GM10266 (cell line): Measurements from ENCODE around the gene PODN.

Experiments used
- DNase-seq: peaks from one replicate; pipeline ENCODE4 v3.0.0; 2012; ENCODE audit errors: extremely low spot score
- CTCF ChIP-seq: IDR thresholded peaks from 2 replicates; pipeline ENCODE4 v1.5.1; 2012; ENCODE audit warnings: mild to moderate bottlenecking, low read depth; ENCODE audit not compliant: control insufficient read depth, insufficient read depth; ENCODE audit errors: missing control alignments

The PODN gene

GRCh38 chr1:53094533-53094919 lies 32.5 kb downstream of the PODN start:
- TF ChIP-seq CTCF: no peak
- DNase-seq: no peak

GRCh38 chr1:53104289-53104913 lies 42.4 kb downstream of the PODN start:
- DNase-seq: no peak
- no peak for TF ChIP-seq CTCF

GRCh38 chr1:53107090-53107489 lies 45.1 kb downstream of the PODN start:
- no peak for DNase-seq
- no peak for TF ChIP-seq CTCF

GRCh38 chr1:53107570-53108322 lies 45.7 kb downstream of the PODN start:
- no peak for TF ChIP-seq CTCF
- DNase-seq: no peak

GRCh38 chr1:53108646-53109580 lies 46.9 kb downstream of the PODN start:
- TF ChIP-seq CTCF: no peak
- DNase-seq: no peak

- no peak for DNase-seq
- no peak for TF ChIP-seq CTCF
Observed at GRCh38 chr1:53110370-53111072, 48.5 kb downstream of the PODN start.
